K562 (cell line): ENCODE measurements around the gene PUS3. TPM values are rescaled to one million over a fixed set of nuclear protein-coding genes. Genes with fewer than 3 reads are reported as not detected.

Experiments used
- AFF4 ChIP-seq: sonication (generic); formaldehyde crosslinking; IDR thresholded peaks from 2 replicates; pipeline ENCODE4 v1.8.0; 2023; ENCODE audit warnings: mild to moderate bottlenecking, missing genetic modification reagents
- ARID2 ChIP-seq: fragments of 450-650 bp; IDR thresholded peaks from 2 replicates; pipeline ENCODE4 v1.6.1; 2017; ENCODE audit warnings: antibody characterized with exemption, mild to moderate bottlenecking
- ELF2 ChIP-seq: fragments of 250-450 bp; sonication (Bioruptor Pico); IDR thresholded peaks from 2 replicates; pipeline ENCODE4 v1.5.0; 2021; ENCODE audit warnings: mild to moderate bottlenecking
- ESRRA ChIP-seq: fragments of 450-650 bp; IDR thresholded peaks from 2 replicates; pipeline ENCODE4 v1.6.1; 2014; ENCODE audit warnings: low read depth, mild to moderate bottlenecking, moderate library complexity, borderline replicate concordance
- NEUROD1 ChIP-seq: fragments of 150-350 bp; IDR thresholded peaks from 2 replicates; pipeline ENCODE4 v1.6.1; 2014; ENCODE audit warnings: borderline replicate concordance, low read length, low read depth; ENCODE audit not compliant: partially characterized antibody
- PTBP1 ChIP-seq: fragments of 200-400 bp; formaldehyde crosslinking; IDR thresholded peaks from 2 replicates; pipeline ENCODE4 v1.6.1; 2017; ENCODE audit warnings: low read depth, low read length
- SOX6 ChIP-seq: fragments of 450-650 bp; IDR thresholded peaks from 2 replicates; pipeline ENCODE4 v1.6.1; 2014; ENCODE audit warnings: mild to moderate bottlenecking
- VEZF1 ChIP-seq: fragments of 200-800 bp; sonication (Bioruptor generic); IDR thresholded peaks from 2 replicates; pipeline ENCODE4 v1.6.1; 2017; ENCODE audit warnings: missing genetic modification characterization, missing compliant biosample characterization
- ZBTB2 ChIP-seq: fragments of 450-650 bp; IDR thresholded peaks from 2 replicates; pipeline ENCODE4 v1.6.1; 2016; ENCODE audit warnings: antibody characterized with exemption
- ZNF121 ChIP-seq: sonication (generic); formaldehyde crosslinking; conservative IDR thresholded peaks from 2 replicates; pipeline ENCODE4 v1.8.0; 2022; ENCODE audit warnings: missing genetic modification reagents
- ZNF239 ChIP-seq: fragments of 250-450 bp; sonication (Bioruptor Pico); IDR thresholded peaks from 2 replicates; pipeline ENCODE4 v1.4.0; 2020; ENCODE audit warnings: mild to moderate bottlenecking
- ZNF280B ChIP-seq: fragments of 250-450 bp; sonication (Bioruptor Pico); IDR thresholded peaks from 2 replicates; pipeline ENCODE4 v1.5.1; 2021; ENCODE audit warnings: mild to moderate bottlenecking
- ZNF324 ChIP-seq: fragments of 250-450 bp; sonication (Bioruptor Pico); IDR thresholded peaks from 2 replicates; pipeline ENCODE4 v1.4.0; 2020; ENCODE audit warnings: mild to moderate bottlenecking
- ZNF398 ChIP-seq: fragments of 250-450 bp; sonication (Bioruptor Pico); IDR thresholded peaks from 2 replicates; pipeline ENCODE4 v1.8.0; 2021; ENCODE audit warnings: moderate library complexity, mild to moderate bottlenecking, inconsistent platforms
- ZNF41 ChIP-seq: fragments of 250-450 bp; sonication (Bioruptor Pico); conservative IDR thresholded peaks from 2 replicates; pipeline ENCODE4 v1.4.0; 2020; ENCODE audit warnings: mild to moderate bottlenecking
- ZNF75A ChIP-seq: fragments of 450-650 bp; formaldehyde crosslinking; IDR thresholded peaks from 2 replicates; pipeline ENCODE4 v1.4.0; 2020; ENCODE audit warnings: mild to moderate bottlenecking
- ZNF780A ChIP-seq: fragments of 250-450 bp; sonication (Bioruptor Pico); IDR thresholded peaks from 2 replicates; pipeline ENCODE4 v1.5.0; 2021; ENCODE audit warnings: mild to moderate bottlenecking
- polyA plus RNA-seq, 8 experiments: library from polyadenylated mRNA; depleted of rRNA in 4 of 8; stranded (reverse) in 5 of 8; unstranded in 3 of 8; fragments of >200 nt; fragmentation: Nextera tagmentation in 2 of 8; fragmentation: Illumina TruSeq in 1 of 8; extraction: Ambion mirVana in 2 of 8; extraction: Trizol in 1 of 8; gene quantifications; 2 replicates each; pipeline versions ENCODE4 v1.2.1 to v1.2.3, GENCODE V29; 2011 to 2014; ENCODE audit warnings: inconsistent platforms in 1 of 8, missing spikeins in 1 of 8
- total RNA-seq, 7 experiments: library from RNA; depleted of rRNA in 6 of 7; stranded (reverse); fragments of >200 nt in 6 of 7; fragmentation: Illumina TruSeq in 2 of 7; extraction: Trizol in 2 of 7; gene quantifications; 2 replicates each; pipeline versions ENCODE4 v1.2.1 to v1.2.3, GENCODE V29; 2011 to 2021; ENCODE audit warnings: low replicate concordance in 1 of 7

PUS3 gene
- total and polyA plus RNA-seq, 9 of the 15 experiments (the other 6 are each of a cell fraction or from before 2014, with no cell fraction given), result 16.5 to 49.2 (median 35.9) TPM

- no peak for TF ChIP-seq VEZF1 (CRISPR knock-in tag)
- TF ChIP-seq ZNF239, result 0 out of 2 replicates have a peak, but pooled peaks have one; percentile 5
- no peak for TF ChIP-seq ZNF41 (CRISPR knock-in tag)
- no peak for TF ChIP-seq SOX6
- 0 out of 2 replicates have a peak, but pooled peaks have one; percentile 33 for TF ChIP-seq ZNF75A (CRISPR knock-in tag)
- TF ChIP-seq ESRRA, result peak; percentile 98
- peak; percentile 75; the same call in 1 of the 2 replicates for TF ChIP-seq ELF2 (CRISPR knock-in tag)
- TF ChIP-seq PTBP1, result no peak
- peak; percentile 29 for TF ChIP-seq NEUROD1
- no peak for TF ChIP-seq ZNF780A (CRISPR knock-in tag)
- TF ChIP-seq ZBTB2, result peak; percentile 85; the same call in 1 of the 2 replicates
- TF ChIP-seq ZNF324, result 0 out of 2 replicates have a peak, but pooled peaks have one; percentile 10
- TF ChIP-seq ZNF398 (CRISPR knock-in tag), result no peak
- TF ChIP-seq ARID2, result no peak
- TF ChIP-seq ZNF121 (CRISPR knock-in tag), result no peak
- TF ChIP-seq ZNF280B (CRISPR knock-in tag), result no peak
- no peak for TF ChIP-seq AFF4 (CRISPR knock-in tag)
These were observed 15.4 kb downstream of the PUS3 start, which contains the start of gene HYLS1 (continued) for GRCh38 chr11:125887373-125888324.
